ENCODE data around the gene GRIN1.
A peak's percentile ranks its signal among the peaks of the same experiment; 100 is the strongest.

GRIN1 gene

GRCh38 chr9:137181680-137182079 lies 42.7 kb downstream of the GRIN1 start:
- DNase-seq (ENCODE audit: low read depth): no peak
- TF ChIP-seq, protein P1, sequence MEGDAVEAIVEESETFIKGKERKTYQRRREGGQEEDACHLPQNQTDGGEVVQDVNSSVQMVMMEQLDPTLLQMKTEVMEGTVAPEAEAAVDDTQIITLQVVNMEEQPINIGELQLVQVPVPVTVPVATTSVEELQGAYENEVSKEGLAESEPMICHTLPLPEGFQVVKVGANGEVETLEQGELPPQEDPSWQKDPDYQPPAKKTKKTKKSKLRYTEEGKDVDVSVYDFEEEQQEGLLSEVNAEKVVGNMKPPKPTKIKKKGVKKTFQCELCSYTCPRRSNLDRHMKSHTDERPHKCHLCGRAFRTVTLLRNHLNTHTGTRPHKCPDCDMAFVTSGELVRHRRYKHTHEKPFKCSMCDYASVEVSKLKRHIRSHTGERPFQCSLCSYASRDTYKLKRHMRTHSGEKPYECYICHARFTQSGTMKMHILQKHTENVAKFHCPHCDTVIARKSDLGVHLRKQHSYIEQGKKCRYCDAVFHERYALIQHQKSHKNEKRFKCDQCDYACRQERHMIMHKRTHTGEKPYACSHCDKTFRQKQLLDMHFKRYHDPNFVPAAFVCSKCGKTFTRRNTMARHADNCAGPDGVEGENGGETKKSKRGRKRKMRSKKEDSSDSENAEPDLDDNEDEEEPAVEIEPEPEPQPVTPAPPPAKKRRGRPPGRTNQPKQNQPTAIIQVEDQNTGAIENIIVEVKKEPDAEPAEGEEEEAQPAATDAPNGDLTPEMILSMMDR (IDR thresholded peaks at IDR 0.05; ENCODE audit: control insufficient read depth, extremely low read depth, insufficient read depth): no peak
- no peak overlapping the region for H3K4me3 ChIP-seq (ENCODE audit: low read depth, low read length)

- no peak for DNase-seq (ENCODE audit: low read depth)
- TF ChIP-seq, protein P1 (IDR thresholded peaks at IDR 0.05; ENCODE audit: control insufficient read depth, extremely low read depth, insufficient read depth): no peak
- no peak overlapping the region for H3K4me3 ChIP-seq (ENCODE audit: low read depth, low read length)
Observed at GRCh38 chr9:137182836-137183235, 43.9 kb downstream of the GRIN1 start.

DNA sequence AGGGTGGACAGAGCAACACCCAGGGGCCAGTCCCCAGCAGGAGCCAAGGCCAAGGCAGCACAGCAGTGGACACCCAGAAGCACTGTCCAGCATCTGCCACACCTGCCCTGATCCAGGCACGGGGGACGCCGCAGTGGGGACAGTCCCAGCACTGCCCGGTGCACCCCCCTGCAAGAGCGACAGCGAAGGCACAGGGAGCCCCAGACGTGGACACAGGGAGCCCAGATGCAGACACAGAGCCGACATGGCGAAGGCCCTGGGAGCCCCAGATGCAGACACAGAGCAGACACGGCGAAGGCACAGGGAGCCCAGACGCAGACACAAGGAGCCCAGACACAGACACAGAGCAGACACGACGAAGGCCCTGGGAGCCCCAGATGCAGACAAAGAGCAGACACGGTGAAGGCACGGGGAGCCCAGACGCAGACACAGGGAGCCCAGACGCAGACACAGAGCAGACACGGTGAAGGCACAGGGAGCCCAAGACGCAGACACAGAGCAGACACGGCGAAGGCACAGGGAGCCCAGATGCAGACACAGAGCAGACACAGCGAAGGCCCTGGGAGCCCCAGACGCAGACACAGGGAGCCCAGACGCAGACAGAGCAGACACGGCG lies 45.1 kb downstream of the GRIN1 start:
- TF ChIP-seq, protein P1 (IDR thresholded peaks at IDR 0.05; ENCODE audit: control insufficient read depth, extremely low read depth, insufficient read depth): no peak
- DNase-seq (ENCODE audit: low read depth): no peak
- H3K4me3 ChIP-seq (ENCODE audit: low read depth, low read length): no peak overlapping the region

DNA sequence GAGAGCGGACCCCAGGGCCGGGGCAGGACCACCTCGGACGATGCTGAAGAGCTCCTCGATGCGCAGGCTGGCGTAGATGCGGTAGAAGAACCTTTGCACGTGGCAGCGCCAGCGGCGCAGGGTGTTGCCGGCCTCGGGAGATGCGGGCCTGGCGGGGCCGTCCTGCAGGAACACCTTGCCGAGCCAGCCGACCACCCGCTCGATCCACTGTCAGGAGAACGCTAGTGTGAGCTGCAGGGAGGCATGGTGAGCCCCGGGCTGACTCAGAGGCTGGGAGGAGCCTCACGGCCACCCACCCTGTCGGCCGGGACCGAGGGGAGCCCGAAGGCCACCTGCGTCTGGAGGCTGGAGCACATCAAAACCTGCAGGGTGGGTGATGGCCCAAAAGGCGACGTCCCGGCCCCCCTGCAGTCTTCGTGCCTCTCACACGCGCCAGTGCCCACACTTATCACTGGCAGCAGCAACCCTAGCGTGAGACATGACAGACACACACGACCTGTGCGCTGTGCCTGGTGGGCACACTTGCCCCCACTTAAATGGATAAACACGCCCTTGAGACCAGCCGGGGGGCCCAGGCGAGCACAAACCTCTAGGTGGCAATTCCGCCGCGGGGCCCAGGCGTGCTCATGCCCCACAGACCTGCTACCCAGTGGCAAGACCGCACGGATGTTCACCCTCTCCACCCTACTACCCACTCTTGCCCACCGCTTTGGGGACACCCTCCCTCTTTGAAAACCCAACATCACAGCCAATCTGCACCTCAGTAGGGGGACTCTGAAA lies 46.1 kb downstream of the GRIN1 start:
- DNase-seq (ENCODE audit: low read depth): no peak
- TF ChIP-seq, protein P1 (IDR thresholded peaks at IDR 0.05; ENCODE audit: control insufficient read depth, extremely low read depth, insufficient read depth): no peak
- H3K4me3 ChIP-seq (ENCODE audit: low read depth, low read length): no peak overlapping the region

DNA sequence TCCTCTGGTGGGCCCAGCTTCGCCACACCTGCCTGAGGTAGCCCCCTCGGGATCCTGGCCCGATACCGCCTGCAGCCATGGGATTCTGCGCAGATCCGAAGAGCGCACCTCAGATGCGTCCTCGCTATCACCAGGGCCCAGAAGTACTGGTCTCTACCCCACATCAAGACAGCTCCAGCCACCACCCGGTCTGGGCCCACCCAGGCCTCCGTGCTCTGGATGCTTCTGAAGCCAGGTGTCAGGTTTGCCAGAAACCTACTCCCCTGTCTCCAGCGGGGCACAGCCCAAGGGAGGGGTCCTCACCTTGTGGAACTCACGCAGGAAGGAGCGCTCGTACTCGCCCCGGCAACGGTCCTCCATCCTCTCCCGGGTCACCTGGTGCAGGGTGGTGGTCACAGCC lies 47.0 kb downstream of the GRIN1 start:
- no peak overlapping the region for H3K4me3 ChIP-seq (ENCODE audit: low read depth, low read length)
- DNase-seq (ENCODE audit: low read depth): no peak
- TF ChIP-seq, protein P1 (IDR thresholded peaks at IDR 0.05; ENCODE audit: control insufficient read depth, extremely low read depth, insufficient read depth): no peak

DNA sequence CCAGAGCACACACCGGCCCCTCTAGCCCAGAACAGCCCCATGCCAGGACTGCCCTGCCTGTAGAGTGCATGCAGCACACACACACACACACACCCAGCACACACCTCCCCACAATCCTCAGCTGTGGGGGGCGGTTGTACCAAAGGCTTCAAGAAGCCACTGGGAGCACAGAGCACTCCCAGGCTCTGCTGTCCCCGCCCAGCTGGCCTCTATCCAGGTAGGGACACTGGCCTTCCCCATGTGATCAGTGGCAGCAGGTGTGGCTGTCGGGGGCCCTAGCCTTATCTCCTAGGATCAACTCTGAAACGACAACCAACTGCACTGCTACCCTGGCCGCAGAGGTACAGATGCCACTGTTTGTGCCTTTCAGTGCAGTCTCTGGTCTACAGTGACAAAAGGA lies 47.4 kb downstream of the GRIN1 start:
- peak overlapping the region; percentile 100; the same call in 1 of the 2 replicates for H3K4me3 ChIP-seq (ENCODE audit: low read depth, low read length)
- no peak for DNase-seq (ENCODE audit: low read depth)
- TF ChIP-seq, protein P1 (IDR thresholded peaks at IDR 0.05; ENCODE audit: control insufficient read depth, extremely low read depth, insufficient read depth): no peak
